SK-N-SH treated with all-trans-retinoic acid at 6 μM for 48 hours (cell line): ENCODE data around the gene KLF6.

Source experiments
- ATAC-seq: fragments of 200-7000 bp; cut with Tn5 transposase; 3 replicates; pipeline ENCODE4 v1.9.1; 2020; ENCODE audit warnings: mild to moderate bottlenecking, moderate library complexity
- BACH2 ChIP-seq: fragments of 250-450 bp; sonication (Bioruptor Pico); IDR thresholded peaks from 2 replicates; pipeline ENCODE4 v1.9.0; 2021; ENCODE audit warnings: mild to moderate bottlenecking, borderline replicate concordance
- CREB5 ChIP-seq: fragments of 250-450 bp; sonication (Bioruptor Pico); IDR thresholded peaks from 2 replicates; pipeline ENCODE4 v1.5.1; 2020; ENCODE audit warnings: low read depth, mild to moderate bottlenecking, moderate library complexity
- CSDC2 ChIP-seq: fragments of 250-450 bp; sonication (Bioruptor Pico); IDR thresholded peaks from 2 replicates; pipeline ENCODE4 v1.5.0; 2020; ENCODE audit warnings: mild to moderate bottlenecking, moderate library complexity
- ESRRG ChIP-seq: fragments of 250-450 bp; sonication (Bioruptor Pico); IDR thresholded peaks from 2 replicates; pipeline ENCODE4 v1.6.1; 2021; ENCODE audit warnings: mild to moderate bottlenecking
- GLIS3 ChIP-seq: fragments of 250-450 bp; sonication (Bioruptor Pico); IDR thresholded peaks from 2 replicates; pipeline ENCODE4 v1.5.0; 2020; ENCODE audit warnings: mild to moderate bottlenecking, moderate library complexity
- ISL1 ChIP-seq: fragments of 250-450 bp; sonication (Bioruptor Pico); IDR thresholded peaks from 2 replicates; pipeline ENCODE4 v2.1.2; 2022; ENCODE audit warnings: mild to moderate bottlenecking, moderate library complexity
- OSR1 ChIP-seq: fragments of 250-450 bp; sonication (Bioruptor Pico); IDR thresholded peaks from 2 replicates; pipeline ENCODE4 v1.8.0; 2022; ENCODE audit warnings: moderate library complexity, mild to moderate bottlenecking, inconsistent platforms
- POU6F1 ChIP-seq: fragments of 250-450 bp; sonication (Bioruptor Pico); IDR thresholded peaks from 2 replicates; pipeline ENCODE4 v1.8.0; 2021; ENCODE audit warnings: low read depth, mild to moderate bottlenecking, moderate library complexity, borderline replicate concordance
- PPARA ChIP-seq: fragments of 250-450 bp; sonication (Bioruptor Pico); IDR thresholded peaks from 2 replicates; pipeline ENCODE4 v1.5.0; 2020; ENCODE audit warnings: mild to moderate bottlenecking, borderline replicate concordance
- RARB ChIP-seq: fragments of 250-450 bp; sonication (Bioruptor Pico); IDR thresholded peaks from 2 replicates; pipeline ENCODE4 v1.8.0; 2021; ENCODE audit warnings: mild to moderate bottlenecking, moderate library complexity
- SNAI2 ChIP-seq: fragments of 250-450 bp; sonication (Bioruptor Pico); IDR thresholded peaks from 2 replicates; pipeline ENCODE4 v1.5.0; 2020; ENCODE audit warnings: mild to moderate bottlenecking, moderate library complexity
- TCF4 ChIP-seq: fragments of 250-450 bp; sonication (Bioruptor Pico); IDR thresholded peaks from 2 replicates; pipeline ENCODE4 v1.8.0; 2021; ENCODE audit warnings: mild to moderate bottlenecking, moderate library complexity, borderline replicate concordance
- TOX ChIP-seq: fragments of 250-450 bp; sonication (Bioruptor Pico); IDR thresholded peaks from 2 replicates; pipeline ENCODE4 v1.8.0; 2021; ENCODE audit warnings: mild to moderate bottlenecking, moderate library complexity, borderline replicate concordance
- ZC3H10 ChIP-seq: fragments of 250-450 bp; sonication (Bioruptor Pico); IDR thresholded peaks from 2 replicates; pipeline ENCODE4 v1.5.1; 2021; ENCODE audit warnings: mild to moderate bottlenecking, moderate library complexity
- ZFP3 ChIP-seq: fragments of 250-450 bp; sonication (Bioruptor Pico); IDR thresholded peaks from 2 replicates; pipeline ENCODE4 v1.5.0; 2020; ENCODE audit warnings: mild to moderate bottlenecking, moderate library complexity
- ZFP30 ChIP-seq: fragments of 450-650 bp; formaldehyde crosslinking; IDR thresholded peaks from 2 replicates; pipeline ENCODE4 v1.5.0; 2022; ENCODE audit warnings: mild to moderate bottlenecking, moderate library complexity
- ZNF565 ChIP-seq: fragments of 450-650 bp; formaldehyde crosslinking; conservative IDR thresholded peaks from 2 replicates; pipeline ENCODE4 v1.5.0; 2020; ENCODE audit warnings: low read depth, mild to moderate bottlenecking, moderate library complexity
- ZNF70 ChIP-seq: fragments of 450-650 bp; formaldehyde crosslinking; IDR thresholded peaks from 2 replicates; pipeline ENCODE4 v1.5.0; 2020; ENCODE audit warnings: mild to moderate bottlenecking, moderate library complexity
- ZNF8 ChIP-seq: fragments of 450-650 bp; formaldehyde crosslinking; IDR thresholded peaks from 2 replicates; pipeline ENCODE4 v1.5.0; 2020; ENCODE audit warnings: mild to moderate bottlenecking, moderate library complexity
- TF ChIP-seq, protein P1 (sequence below): fragments of 250-450 bp; sonication (Bioruptor Pico); IDR thresholded peaks from 2 replicates; pipeline ENCODE4 v1.5.1; 2021; ENCODE audit warnings: mild to moderate bottlenecking, moderate library complexity
- TF ChIP-seq, protein P2 (sequence below): fragments of 250-450 bp; sonication (Bioruptor Pico); IDR thresholded peaks from 2 replicates; pipeline ENCODE4 v1.8.0; 2020; ENCODE audit warnings: mild to moderate bottlenecking, moderate library complexity, borderline replicate concordance

The KLF6 gene

GRCh38 chr10:3787816-3788215 lies 2.8 kb upstream of the KLF6 start:
- no peak for ATAC-seq
- TF ChIP-seq ZFP30: no peak
- TF ChIP-seq, all 23 proteins: peak for 0

DNA sequence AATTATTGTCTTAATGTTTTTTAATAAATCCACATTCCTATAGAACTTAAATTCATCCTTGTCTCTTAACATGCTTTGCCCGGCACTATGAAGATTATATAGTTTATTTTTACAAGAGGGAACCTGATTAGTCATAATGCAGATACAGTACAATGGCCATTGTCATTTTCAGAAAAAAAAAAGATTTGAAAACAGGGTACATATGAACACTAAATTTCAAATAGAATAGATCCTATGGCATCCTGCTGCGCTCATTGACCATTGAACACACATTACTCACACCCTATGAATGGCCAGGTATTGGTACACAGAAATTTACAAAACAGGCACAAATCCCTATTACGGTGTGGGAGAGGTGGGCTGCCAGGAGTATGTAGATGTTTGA lies 2.0 kb upstream of the KLF6 start:
- no peak for ATAC-seq
- TF ChIP-seq TOX (CRISPR knock-in tag) (no peak), ZNF8 (CRISPR knock-in tag) (no peak), ZNF70 (CRISPR knock-in tag) (no peak), ZFP3 (CRISPR knock-in tag) (no peak), ZC3H10 (CRISPR knock-in tag) (no peak), ZNF565 (CRISPR knock-in tag) (no peak), CSDC2 (no peak), BACH2 (CRISPR knock-in tag) (no peak), ISL1 (CRISPR knock-in tag) (no peak), POU6F1 (no peak), CREB5 (CRISPR knock-in tag) (no peak), PPARA (CRISPR knock-in tag) (no peak), SNAI2 (CRISPR knock-in tag) (no peak), OSR1 (no peak), ESRRG (CRISPR knock-in tag) (no peak), ZFP30 (no peak)
- TF ChIP-seq, protein P1, sequence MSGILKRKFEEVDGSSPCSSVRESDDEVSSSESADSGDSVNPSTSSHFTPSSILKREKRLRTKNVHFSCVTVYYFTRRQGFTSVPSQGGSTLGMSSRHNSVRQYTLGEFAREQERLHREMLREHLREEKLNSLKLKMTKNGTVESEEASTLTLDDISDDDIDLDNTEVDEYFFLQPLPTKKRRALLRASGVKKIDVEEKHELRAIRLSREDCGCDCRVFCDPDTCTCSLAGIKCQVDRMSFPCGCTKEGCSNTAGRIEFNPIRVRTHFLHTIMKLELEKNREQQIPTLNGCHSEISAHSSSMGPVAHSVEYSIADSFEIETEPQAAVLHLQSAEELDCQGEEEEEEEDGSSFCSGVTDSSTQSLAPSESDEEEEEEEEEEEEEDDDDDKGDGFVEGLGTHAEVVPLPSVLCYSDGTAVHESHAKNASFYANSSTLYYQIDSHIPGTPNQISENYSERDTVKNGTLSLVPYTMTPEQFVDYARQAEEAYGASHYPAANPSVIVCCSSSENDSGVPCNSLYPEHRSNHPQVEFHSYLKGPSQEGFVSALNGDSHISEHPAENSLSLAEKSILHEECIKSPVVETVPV (CRISPR knock-in tag): no peak
- TF ChIP-seq, protein P2, sequence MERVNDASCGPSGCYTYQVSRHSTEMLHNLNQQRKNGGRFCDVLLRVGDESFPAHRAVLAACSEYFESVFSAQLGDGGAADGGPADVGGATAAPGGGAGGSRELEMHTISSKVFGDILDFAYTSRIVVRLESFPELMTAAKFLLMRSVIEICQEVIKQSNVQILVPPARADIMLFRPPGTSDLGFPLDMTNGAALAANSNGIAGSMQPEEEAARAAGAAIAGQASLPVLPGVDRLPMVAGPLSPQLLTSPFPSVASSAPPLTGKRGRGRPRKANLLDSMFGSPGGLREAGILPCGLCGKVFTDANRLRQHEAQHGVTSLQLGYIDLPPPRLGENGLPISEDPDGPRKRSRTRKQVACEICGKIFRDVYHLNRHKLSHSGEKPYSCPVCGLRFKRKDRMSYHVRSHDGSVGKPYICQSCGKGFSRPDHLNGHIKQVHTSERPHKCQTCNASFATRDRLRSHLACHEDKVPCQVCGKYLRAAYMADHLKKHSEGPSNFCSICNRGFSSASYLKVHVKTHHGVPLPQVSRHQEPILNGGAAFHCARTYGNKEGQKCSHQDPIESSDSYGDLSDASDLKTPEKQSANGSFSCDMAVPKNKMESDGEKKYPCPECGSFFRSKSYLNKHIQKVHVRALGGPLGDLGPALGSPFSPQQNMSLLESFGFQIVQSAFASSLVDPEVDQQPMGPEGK (CRISPR knock-in tag): no peak

- TF ChIP-seq, protein P1 (CRISPR knock-in tag): 0 out of 2 replicates have a peak, but pooled peaks have one; percentile 26
- TF ChIP-seq CREB5 (CRISPR knock-in tag) (no peak), RARB (CRISPR knock-in tag) (no peak), ZNF565 (CRISPR knock-in tag) (no peak), PPARA (CRISPR knock-in tag) (no peak), ESRRG (CRISPR knock-in tag) (no peak), CSDC2 (no peak), TCF4 (no peak), GLIS3 (CRISPR knock-in tag) (0 out of 2 replicates have a peak, but pooled peaks have one; percentile 9)
- ATAC-seq: no peak
Measured at GRCh38 chr10:3786295-3787015, 1.4 kb upstream of the KLF6 start.
